ENCODE results near the gene NFATC2.

- no peak for TF ChIP-seq CTCF (conservative IDR thresholded peaks at IDR 0.05; ENCODE audit: low read depth in 2 of 2)
- no peak for TF ChIP-seq POLR2AphosphoS5 (IDR thresholded peaks at IDR 0.05; ENCODE audit: low read depth)
- no peak for TF ChIP-seq ZNF114 (CRISPR knock-in tag; IDR thresholded peaks at IDR 0.05)
- TF ChIP-seq EZH2 (IDR thresholded peaks at IDR 0.05; ENCODE audit: low read depth, unreplicated experiment): no peak
Measured at GRCh38 chr20:51463998-51464397, 78.5 kb downstream of the NFATC2 start.
